GM21717 (cell line): ENCODE results near the gene PRR20G.
"Not testable (repeated sequence)": the region's sequence is repeated elsewhere in the genome, so short reads cannot be mapped to it uniquely, and the experiment has no call there.

Source experiments
- ATAC-seq: cut with Tn5 transposase; IDR thresholded peaks from one replicate; pipeline ENCODE4 v1.9.1; 2021; ENCODE audit warnings: mild to moderate bottlenecking, moderate library complexity; ENCODE audit not compliant: unreplicated experiment

The PRR20G gene

GRCh38 chr3:127287840-127288239, at the start of gene PRR20G:
TSS of gene PRR20G (minus strand) at chr3:127288046. CDS start at chr3:127287365, 681 bp downstream.
- ATAC-seq: no peak

- ATAC-seq: no peak
These were observed 49.2 kb upstream of the PRR20G start for GRCh38 chr3:127337001-127337400.

- no peak for ATAC-seq
These were observed 48.3 kb upstream of the PRR20G start for GRCh38 chr3:127336101-127336500.

- no peak for ATAC-seq
These were observed 42.5 kb upstream of the PRR20G start for GRCh38 chr3:127330385-127330784.

GRCh38 chr3:127329631-127330285, 41.9 kb upstream of the PRR20G start:
- ATAC-seq: no peak

GRCh38 chr3:127328421-127328820, 40.6 kb upstream of the PRR20G start:
- ATAC-seq: no peak

- no peak for ATAC-seq
These were observed 38.5 kb upstream of the PRR20G start for GRCh38 chr3:127326341-127326740.

GRCh38 chr3:127325629-127325961, 37.7 kb upstream of the PRR20G start:
- no peak for ATAC-seq

- no peak for ATAC-seq
These were observed 37.2 kb upstream of the PRR20G start for GRCh38 chr3:127324913-127325628.

- ATAC-seq: no peak
These were observed 36.2 kb upstream of the PRR20G start for GRCh38 chr3:127324076-127324475.

- ATAC-seq: no peak
These were observed 35.7 kb upstream of the PRR20G start for GRCh38 chr3:127323581-127323980.

- no peak for ATAC-seq
These were observed 33.5 kb upstream of the PRR20G start for GRCh38 chr3:127321371-127321770.

GRCh38 chr3:127320529-127321121, 32.8 kb upstream of the PRR20G start:
- ATAC-seq: no peak

- no peak for ATAC-seq
These were observed 28.8 kb upstream of the PRR20G start for GRCh38 chr3:127316685-127317084.

- ATAC-seq: no peak
These were observed 25.0 kb upstream of the PRR20G start for GRCh38 chr3:127312818-127313217.

- not testable (repeated sequence) for ATAC-seq
These were observed 21.0 kb upstream of the PRR20G start for GRCh38 chr3:127308821-127309220.

- no peak for ATAC-seq
These were observed 20.1 kb upstream of the PRR20G start for GRCh38 chr3:127307916-127308315.

- no peak for ATAC-seq
These were observed 19.4 kb upstream of the PRR20G start for GRCh38 chr3:127307112-127307835.

- ATAC-seq: no peak
These were observed 18.7 kb upstream of the PRR20G start for GRCh38 chr3:127306361-127307111.

- ATAC-seq: no peak
These were observed 17.7 kb upstream of the PRR20G start for GRCh38 chr3:127305499-127306060.
